GM18508 (cell line): ENCODE data around the gene CD163.
"Not testable (repeated sequence)": the region's sequence is repeated elsewhere in the genome, so short reads cannot be mapped to it uniquely, and the experiment has no call there.

ENCODE experiments used
- ATAC-seq: cut with Tn5 transposase; IDR thresholded peaks from one replicate; pipeline ENCODE4 v1.9.1; 2021; ENCODE audit warnings: moderate number of reproducible peaks; ENCODE audit not compliant: insufficient read depth, unreplicated experiment

The CD163 gene

GRCh38 chr12:7451756-7452155 is 51.8 kb downstream of the CD163 start:
- no peak for ATAC-seq

DNA sequence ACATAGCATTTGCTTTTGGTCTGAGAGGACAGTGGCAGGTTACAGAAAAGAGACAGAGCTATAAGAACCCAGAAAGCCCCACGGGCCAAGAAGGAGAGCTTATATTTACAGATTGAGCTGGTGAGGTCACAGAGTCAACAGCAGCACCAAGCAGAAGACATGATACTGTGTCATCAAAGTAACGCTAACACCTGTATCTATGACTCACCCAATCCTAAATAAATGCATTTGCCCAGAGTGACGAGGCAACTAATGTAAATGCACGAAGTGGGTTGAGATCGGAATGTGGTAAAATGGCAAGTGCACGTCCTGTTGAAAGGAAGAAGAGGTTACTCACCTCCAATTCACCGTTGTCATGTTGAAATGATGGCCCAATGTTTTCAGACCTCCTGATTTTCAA is 52.9 kb downstream of the CD163 start:
- ATAC-seq, result no peak

DNA sequence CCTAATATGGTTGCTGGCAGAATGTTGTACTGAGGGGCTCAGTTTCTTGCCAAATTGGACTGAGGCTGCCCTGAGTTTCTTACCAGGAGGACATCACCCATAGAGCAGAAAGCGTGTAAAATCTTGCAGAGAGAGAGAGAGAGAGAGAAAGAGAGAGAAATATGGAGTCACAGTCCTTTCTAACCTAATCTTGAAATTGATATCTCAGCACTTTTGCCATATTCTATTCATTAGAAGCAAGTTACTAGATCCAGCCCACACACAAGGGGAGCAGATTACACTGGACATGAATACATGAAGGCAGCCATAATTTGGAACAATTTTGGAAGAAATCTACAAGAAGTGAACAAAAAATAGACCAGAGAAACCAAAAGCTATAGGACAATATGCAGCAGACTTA is 55.5 kb downstream of the CD163 start:
- no peak for ATAC-seq

DNA sequence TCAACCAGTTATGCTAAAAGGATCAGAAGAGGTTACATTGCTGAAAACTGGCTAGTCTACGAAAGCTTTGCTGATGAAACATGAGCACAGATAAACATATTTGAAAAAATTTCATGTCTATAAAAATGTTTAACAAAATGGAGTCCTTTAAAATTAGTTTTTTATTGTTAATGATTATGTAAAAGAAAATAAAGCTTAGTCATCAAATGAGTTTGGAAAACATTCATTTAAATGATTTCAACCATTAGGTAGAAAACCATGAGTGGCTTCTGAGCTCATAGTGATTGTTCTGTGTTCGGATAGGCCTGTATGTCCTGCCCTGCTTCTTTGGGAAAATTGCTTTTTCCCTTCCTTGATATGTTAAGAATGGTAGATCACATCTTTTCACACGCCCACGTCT is 59.0 kb downstream of the CD163 start:
- ATAC-seq, result no peak

DNA sequence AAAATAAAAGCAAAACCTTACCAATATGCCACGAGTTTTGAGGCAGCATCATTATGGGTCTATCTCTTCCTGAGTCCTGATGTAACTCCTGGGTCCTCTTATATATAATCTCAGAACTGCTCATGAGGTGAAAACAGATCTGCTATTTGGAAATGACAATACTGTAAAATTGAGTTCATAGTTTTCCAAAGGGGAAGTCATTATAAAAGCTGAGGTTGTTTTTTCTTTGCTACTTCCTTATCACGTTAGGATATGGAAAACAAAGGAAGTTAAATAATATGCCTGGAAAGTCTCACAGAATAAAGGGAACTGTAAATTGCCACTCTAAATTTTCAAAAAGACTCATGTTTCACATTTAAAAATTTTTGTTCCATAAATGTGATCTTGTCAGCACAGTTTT is 59.5 kb downstream of the CD163 start, which contains the start of gene CD163L1:
Gene CD163L1, minus strand, starts transcription at position 78 of the 400 bp plus-strand sequence. Its CDS starts 26 bp downstream, at position 52.
- no peak for ATAC-seq

DNA sequence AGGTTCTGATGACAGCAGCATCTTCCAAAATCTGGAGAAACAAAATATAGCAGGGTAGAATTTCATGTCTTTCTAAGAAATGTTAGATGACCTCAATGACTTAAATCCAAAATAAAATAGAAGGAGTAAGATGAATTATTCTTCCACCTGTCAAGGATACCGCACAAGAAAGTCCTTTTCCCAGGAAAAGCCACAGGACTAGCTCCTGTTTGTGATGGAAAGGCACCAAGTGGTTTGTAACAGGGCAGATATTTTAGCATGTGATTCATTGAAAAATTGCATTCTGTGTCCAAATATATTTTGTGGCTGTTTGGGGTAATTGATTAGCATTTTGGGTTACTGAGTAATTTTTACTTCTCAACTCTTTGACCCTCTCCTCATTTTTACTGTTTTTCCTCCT is 62.4 kb downstream of the CD163 start:
- ATAC-seq, result no peak

DNA sequence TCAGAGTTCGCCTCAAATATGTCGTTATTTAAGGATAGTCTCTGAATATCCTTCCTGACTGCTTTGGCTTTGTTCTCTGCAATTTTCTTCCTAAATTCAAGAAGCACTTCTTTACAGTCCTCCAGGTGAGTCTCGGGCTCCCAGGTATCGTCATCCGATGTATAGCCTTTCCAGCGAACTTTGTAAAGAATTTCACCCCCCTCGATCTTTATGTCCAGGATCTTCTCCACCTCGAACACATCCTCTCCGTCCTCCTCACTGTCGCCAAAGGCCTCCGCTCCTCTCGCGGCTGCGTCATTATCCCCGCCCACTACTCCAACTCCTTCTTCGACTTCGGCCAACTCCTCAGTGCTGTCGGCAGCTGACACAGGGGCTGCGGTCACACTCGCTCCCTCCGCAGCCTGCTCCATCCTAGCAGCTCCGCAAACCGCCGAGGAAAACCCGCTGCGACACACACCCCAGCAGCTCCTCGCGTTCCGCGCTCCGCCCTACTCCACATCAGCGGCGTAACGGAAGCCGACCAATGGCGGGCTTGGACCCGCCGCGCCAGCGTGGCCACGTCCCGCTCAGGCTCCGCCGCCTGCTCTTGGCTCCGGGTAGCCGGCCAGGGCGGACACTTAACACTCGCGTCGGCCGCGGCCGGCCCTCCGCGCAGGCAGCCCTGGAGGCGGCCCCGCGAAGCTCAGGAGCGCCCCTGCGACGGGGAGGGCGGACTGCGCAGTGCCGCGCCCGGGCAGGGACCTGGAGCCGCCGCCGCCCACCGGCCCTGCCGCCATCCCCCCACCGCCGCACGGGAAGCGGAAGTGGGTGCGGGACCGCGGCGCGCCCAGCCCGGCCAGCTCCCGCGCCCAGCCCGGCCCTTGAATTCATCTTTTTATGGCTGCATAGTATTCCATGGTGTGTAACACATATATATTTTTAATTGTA is 63.7 kb downstream of the CD163 start:
- no peak for ATAC-seq

DNA sequence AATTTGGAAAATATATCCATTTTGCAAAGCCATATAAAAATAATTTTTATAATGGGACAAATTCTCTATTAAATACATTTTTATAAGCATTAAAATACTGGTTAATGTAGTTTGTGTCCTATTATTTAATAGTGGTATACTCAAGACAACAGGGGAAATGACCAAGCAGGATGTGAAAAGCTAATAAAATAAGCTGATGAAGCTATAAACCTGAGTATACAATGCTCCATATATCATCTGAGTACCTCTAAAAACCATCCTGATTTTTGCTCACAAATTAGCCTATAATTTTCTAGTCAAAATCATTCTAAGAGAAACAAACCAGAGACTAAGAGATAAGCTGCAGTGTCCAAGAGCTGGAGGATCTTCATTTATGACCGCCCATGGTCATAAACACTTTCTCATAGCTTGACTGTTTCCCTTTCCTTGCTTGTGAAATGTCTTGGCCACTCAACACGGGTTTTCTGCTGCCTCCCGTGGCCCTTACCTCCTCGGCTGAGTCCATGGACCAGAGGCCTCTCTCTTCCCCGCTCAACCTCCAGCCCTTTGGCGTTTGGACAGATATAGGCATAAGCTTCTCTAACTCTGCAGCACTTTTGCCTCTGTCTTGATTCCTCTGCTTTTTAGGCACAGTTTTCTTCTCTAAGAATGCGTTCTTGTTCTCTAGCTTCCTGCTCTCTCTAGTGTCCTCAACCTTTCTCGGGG is 65.1 kb downstream of the CD163 start:
- ATAC-seq, result not testable (repeated sequence)

DNA sequence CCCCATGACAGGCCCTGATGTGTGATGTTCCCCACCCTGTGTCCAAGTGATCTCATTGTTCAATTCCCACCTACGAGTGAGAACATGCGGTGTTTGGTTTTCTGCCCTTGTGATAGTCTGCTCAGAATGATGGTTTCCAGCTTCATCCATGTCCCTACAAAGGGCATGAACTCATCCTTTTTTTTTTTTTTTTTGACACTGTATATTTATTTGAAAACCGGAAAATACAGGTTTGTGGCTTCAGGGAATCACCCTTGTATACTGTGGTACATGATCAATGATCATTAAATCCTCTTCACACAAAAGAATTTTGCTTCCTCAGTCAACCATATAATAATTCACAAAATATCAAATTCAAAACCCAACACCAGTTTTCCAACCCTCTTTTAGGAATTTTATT is 66.1 kb downstream of the CD163 start:
- ATAC-seq, result not testable (repeated sequence)

DNA sequence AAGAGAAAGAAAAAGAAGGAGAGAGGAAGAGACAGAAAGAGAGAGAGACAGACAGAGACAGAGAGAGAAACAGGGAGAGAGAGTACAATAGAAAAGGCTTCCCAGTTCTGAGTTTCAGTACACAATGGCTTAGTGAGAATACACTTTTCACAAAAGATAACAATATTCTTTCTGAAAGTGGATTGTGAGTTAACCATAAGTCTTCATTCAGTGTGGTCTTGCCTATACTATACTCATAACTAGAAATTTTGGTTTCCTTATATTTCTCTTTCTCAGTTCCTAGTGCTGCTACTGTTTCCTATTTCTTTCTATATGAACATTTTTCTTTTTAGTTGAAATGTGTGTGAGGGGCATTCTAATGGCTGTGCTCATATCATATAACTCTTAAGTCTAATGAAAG is 68.9 kb downstream of the CD163 start:
- no peak for ATAC-seq

GRCh38 chr12:7433276-7433822 is 70.2 kb downstream of the CD163 start:
- no peak for ATAC-seq

DNA sequence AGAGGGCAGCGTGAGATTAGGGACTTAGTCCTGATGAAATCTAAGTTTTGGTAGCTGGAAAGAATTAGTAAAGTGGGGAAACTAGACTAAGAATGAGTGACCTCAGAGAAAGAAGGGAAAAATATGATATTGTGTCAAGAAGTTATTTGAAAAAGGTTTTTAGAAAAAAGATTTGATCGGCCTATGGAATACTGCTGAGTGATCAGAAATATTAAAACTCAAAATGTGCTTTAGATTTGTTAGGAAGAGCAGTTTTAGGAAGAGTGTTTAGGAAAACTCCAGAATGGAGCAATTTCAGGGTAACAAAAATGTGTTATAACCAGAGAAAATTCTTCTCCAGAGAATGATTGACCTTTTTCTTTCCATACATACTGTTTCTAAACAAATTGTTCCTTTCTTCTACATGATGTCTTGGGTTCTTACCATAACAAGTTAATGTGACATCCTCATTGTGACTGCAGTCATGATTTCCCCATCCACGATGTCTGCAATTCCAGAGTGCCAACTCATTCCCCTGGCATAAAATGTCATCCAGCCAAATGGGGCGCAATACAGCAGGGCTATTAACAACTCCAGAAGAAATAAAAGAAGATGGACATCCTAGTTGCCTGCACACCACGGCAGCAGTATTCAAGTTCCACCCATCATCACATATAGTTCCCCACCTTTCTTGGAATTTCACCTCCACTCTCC is 71.4 kb downstream of the CD163 start:
- no peak for ATAC-seq
